Measurements from ENCODE around the gene SNX10. TPM values are rescaled to one million over a fixed set of nuclear protein-coding genes. Genes with fewer than 3 reads are reported as not detected.

The SNX10 gene
- polyA plus RNA-seq, 1 donor from 2014 or later = 112 TPM

- Mint-ChIP-seq H3K36me3 (no peaks in the 10 kb centered on the region), H3K4me3 (no peak overlapping the region), H3K27ac (no peak overlapping the region), H3K9me3 (peaks cover 2 to 16% (median 9%) of the 10 kb centered on the region in 3 donors), H3K4me1 (peaks cover 8 to 11% (median 9%) of the 10 kb centered on the region in 3 donors), H3K27me3 (no peaks in the 10 kb centered on the region)
Observed at GRCh38 chr7:26403640-26404039, 112.0 kb downstream of the SNX10 start.

GRCh38 chr7:26404189-26404996 is 112.7 kb downstream of the SNX10 start:
- Mint-ChIP-seq H3K27me3 (no peaks in the 10 kb centered on the region), H3K4me3 (no peak overlapping the region), H3K36me3 (no peaks in the 10 kb centered on the region), H3K27ac (no peak overlapping the region), H3K4me1 (peaks cover 4 to 7% (median 4%) of the 10 kb centered on the region in 3 donors), H3K9me3 (peaks cover 2 to 16% (median 9%) of the 10 kb centered on the region in 3 donors)

GRCh38 chr7:26406433-26406832 is 114.8 kb downstream of the SNX10 start:
- Mint-ChIP-seq H3K36me3 (peaks cover 1% of the 10 kb centered on the region), H3K4me3 (no peak overlapping the region), H3K4me1 (no peaks in the 10 kb centered on the region), H3K9me3 (peaks cover 2 to 16% (median 9%) of the 10 kb centered on the region in 3 donors), H3K27ac (no peak overlapping the region), H3K27me3 (no peaks in the 10 kb centered on the region)

GRCh38 chr7:26409661-26410547 is 118.2 kb downstream of the SNX10 start:
- H3K27me3 Mint-ChIP-seq = peaks cover 1% of the 10 kb centered on the region
- peaks cover 1% of the 10 kb centered on the region for H3K36me3 Mint-ChIP-seq
- peaks cover 2 to 16% (median 9%) of the 10 kb centered on the region in 3 donors for H3K9me3 Mint-ChIP-seq
- no peaks in the 10 kb centered on the region for H3K4me1 Mint-ChIP-seq
- no peak overlapping the region for H3K4me3 Mint-ChIP-seq
- H3K27ac Mint-ChIP-seq = no peak overlapping the region

DNA sequence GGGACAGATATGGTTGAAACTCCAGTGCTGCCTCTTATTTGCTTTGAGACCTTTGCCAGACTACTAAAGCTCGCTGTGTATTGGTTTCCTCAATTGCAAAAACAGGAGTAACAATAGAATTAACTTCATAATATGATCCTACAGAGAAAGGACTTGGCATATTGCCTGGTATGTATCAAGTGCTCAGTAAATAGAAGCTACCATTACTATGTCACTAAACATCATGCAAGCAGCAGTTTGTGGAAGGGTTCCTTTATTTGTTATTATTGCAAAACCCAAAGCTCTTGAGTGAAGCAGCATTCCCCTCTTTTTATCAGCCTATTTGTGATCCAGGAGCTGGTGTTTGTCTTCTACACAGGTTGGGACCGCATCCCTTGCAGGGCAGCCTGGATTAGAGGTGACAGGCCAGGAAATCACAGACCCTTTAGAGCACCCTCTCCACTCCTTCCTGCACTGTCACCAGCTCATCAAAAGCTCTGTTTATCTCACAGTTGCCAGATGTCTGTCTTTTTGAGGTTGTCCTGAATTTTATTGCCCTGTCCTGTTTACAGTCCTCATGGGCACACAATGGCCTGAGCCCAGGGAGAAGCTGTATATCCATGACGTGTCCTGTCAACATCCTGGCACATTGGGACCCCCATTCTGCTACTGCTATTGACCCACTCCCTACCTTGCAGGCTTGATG is 121.5 kb downstream of the SNX10 start:
- no peak overlapping the region for H3K4me3 Mint-ChIP-seq
- no peaks in the 10 kb centered on the region for H3K9me3 Mint-ChIP-seq
- no peaks in the 10 kb centered on the region for H3K4me1 Mint-ChIP-seq
- H3K27ac Mint-ChIP-seq = no peak overlapping the region
- peaks cover 1% of the 10 kb centered on the region for H3K36me3 Mint-ChIP-seq
- H3K27me3 Mint-ChIP-seq = peaks cover 1% of the 10 kb centered on the region

GRCh38 chr7:26416004-26416403 is 124.3 kb downstream of the SNX10 start:
- Mint-ChIP-seq H3K36me3 (no peaks in the 10 kb centered on the region), H3K27me3 (peaks cover 1% of the 10 kb centered on the region), H3K4me3 (no peak overlapping the region), H3K27ac (no peak overlapping the region), H3K9me3 (no peaks in the 10 kb centered on the region), H3K4me1 (no peaks in the 10 kb centered on the region)

- peaks cover 4% of the 10 kb centered on the region for H3K36me3 Mint-ChIP-seq
- H3K27ac Mint-ChIP-seq = no peak overlapping the region
- H3K4me3 Mint-ChIP-seq = no peak overlapping the region
- H3K27me3 Mint-ChIP-seq = peaks cover 4% of the 10 kb centered on the region
- H3K9me3 Mint-ChIP-seq = no peaks in the 10 kb centered on the region
- no peaks in the 10 kb centered on the region for H3K4me1 Mint-ChIP-seq
Observed at GRCh38 chr7:26417911-26418413, 126.3 kb downstream of the SNX10 start.

DNA sequence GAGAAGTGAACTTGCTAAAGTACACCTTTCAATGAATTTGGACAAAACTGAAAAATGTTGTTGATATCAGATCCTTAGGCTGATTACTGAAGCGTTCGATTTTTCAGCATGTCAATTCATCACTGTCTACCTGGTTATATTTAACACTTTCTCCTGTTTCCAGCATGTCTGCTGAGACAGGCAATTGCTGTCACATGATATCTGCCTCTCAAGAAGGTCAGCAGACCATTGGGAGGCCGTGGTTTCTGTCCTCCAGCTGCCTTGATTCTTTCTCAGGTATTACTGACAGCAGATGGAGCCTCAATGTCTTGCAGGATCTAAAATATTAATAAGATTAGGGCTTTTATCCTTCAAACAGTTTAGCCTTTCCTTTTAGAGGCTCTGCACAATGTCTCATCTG is 127.5 kb downstream of the SNX10 start:
- peaks cover 5 to 6% (median 5%) of the 10 kb centered on the region in 3 donors for H3K4me1 Mint-ChIP-seq
- H3K27ac Mint-ChIP-seq = no peak overlapping the region
- peaks cover 4% of the 10 kb centered on the region for H3K27me3 Mint-ChIP-seq
- no peak overlapping the region for H3K4me3 Mint-ChIP-seq
- no peaks in the 10 kb centered on the region for H3K9me3 Mint-ChIP-seq
- peaks cover 6% of the 10 kb centered on the region for H3K36me3 Mint-ChIP-seq

DNA sequence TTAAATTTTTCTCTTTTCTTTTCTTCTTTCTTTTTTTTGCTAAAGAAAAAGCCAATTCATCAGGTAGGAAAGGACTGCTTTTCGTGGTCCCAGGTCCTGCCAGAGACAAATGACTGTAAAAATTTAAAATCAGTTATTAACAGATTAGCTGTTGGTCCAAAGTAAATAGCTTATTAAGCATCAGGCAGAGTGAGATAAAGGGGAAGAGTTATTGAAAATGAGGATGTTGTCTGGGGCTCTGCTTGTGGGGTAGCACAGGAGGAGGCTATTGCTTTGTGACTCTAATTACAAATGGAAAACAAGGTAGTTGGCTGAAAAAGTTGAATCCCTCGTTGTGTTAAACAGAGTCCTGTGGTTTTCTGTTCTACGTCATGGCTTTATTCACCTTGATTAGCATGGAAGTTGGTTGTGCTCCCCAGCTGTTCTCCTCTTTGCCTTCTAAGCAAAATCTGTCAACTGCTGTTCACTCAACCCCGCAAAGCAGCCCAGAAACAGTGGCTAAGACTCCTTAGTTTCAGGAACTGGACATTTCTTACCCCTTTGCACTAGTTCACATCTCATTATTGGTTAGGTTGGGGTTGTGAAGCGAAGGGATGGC is 128.9 kb downstream of the SNX10 start:
- no peak overlapping the region for H3K4me3 Mint-ChIP-seq
- H3K27ac Mint-ChIP-seq = no peak overlapping the region
- peaks cover 5 to 6% (median 5%) of the 10 kb centered on the region in 3 donors for H3K4me1 Mint-ChIP-seq
- H3K27me3 Mint-ChIP-seq = peaks cover 3% of the 10 kb centered on the region
- H3K36me3 Mint-ChIP-seq = peaks cover 6% of the 10 kb centered on the region
- H3K9me3 Mint-ChIP-seq = peaks cover 0 to 3% (median 0%) of the 10 kb centered on the region in 3 donors

GRCh38 chr7:26422761-26423160 is 131.1 kb downstream of the SNX10 start:
- Mint-ChIP-seq H3K4me1 (peaks cover 5 to 6% (median 5%) of the 10 kb centered on the region in 3 donors), H3K27me3 (peaks cover 3% of the 10 kb centered on the region), H3K36me3 (peaks cover 6% of the 10 kb centered on the region), H3K4me3 (no peak overlapping the region), H3K27ac (peak overlapping the region in 1 of 3 donors; percentile 31), H3K9me3 (peaks cover 0 to 3% (median 0%) of the 10 kb centered on the region in 3 donors)

GRCh38 chr7:26423436-26423835 is 131.8 kb downstream of the SNX10 start:
- H3K4me1 Mint-ChIP-seq = peaks cover 5 to 6% (median 5%) of the 10 kb centered on the region in 3 donors
- peaks cover 6% of the 10 kb centered on the region for H3K36me3 Mint-ChIP-seq
- no peak overlapping the region for H3K27ac Mint-ChIP-seq
- H3K4me3 Mint-ChIP-seq = no peak overlapping the region
- peaks cover 0 to 3% (median 0%) of the 10 kb centered on the region in 3 donors for H3K9me3 Mint-ChIP-seq
- H3K27me3 Mint-ChIP-seq = peaks cover 3% of the 10 kb centered on the region
